ENCODE measurements around the gene ARID5A.
A peak's percentile ranks its signal among the peaks of the same experiment; 100 is the strongest.

The ARID5A gene

DNA sequence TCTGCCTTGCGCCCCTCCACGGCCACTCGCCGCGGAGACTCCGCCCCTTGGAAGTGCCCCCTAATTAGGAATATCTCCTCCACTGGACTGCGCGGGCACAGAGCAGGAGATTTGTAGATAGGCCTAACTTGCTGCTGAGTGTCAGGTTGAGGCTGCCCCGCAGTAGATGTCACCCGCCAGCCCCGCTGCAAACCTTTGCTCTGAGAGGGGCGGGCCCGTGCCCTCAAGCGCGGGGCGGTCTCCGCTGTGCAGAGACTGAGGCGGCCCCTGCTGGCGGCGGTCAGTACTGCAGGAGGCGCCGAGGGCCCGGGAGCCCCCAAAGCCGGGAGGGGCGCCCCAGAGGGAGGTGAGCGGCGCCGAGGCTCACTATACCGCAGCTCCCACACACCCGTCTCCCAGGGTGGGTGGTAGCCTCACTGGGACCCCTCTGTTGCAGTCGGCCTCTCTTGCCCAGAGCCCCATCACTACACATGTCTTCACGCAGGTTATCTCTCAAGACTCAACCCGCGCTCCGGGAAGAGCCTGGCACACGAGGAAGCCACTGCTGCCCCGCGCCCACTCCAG, 28.5 kb upstream of the ARID5A start:
- DNase-seq: peak; percentile 45

DNA sequence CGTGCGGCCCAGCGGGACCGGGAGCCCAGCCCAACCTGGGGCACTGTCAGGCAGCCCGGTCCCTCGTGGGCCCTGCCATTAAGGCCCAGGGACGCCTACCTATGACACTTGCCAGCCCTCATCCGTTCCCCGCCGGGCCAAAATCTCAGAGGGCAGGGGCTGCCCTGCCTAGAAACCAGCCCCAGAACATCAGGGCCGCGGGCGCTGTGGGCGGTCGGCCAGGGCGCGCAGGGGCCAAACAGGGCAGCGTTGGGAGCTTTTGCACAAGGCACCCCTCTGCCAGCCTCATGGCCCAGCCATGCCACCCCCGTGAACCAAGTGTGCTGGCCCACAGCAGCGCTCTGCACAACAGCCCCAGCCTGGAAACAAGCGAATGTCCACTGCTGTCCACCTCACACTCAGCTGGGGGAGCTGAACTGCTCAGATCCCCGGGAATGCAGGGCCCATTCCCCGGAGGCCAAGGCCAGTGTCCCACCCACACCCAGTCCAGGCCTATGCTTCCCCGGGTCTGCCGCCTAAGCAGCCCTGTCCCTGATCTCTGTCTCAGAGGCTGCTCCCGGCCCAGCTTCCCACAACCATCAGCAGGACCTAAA, 27.9 kb upstream of the ARID5A start:
- DNase-seq: no peak

DNA sequence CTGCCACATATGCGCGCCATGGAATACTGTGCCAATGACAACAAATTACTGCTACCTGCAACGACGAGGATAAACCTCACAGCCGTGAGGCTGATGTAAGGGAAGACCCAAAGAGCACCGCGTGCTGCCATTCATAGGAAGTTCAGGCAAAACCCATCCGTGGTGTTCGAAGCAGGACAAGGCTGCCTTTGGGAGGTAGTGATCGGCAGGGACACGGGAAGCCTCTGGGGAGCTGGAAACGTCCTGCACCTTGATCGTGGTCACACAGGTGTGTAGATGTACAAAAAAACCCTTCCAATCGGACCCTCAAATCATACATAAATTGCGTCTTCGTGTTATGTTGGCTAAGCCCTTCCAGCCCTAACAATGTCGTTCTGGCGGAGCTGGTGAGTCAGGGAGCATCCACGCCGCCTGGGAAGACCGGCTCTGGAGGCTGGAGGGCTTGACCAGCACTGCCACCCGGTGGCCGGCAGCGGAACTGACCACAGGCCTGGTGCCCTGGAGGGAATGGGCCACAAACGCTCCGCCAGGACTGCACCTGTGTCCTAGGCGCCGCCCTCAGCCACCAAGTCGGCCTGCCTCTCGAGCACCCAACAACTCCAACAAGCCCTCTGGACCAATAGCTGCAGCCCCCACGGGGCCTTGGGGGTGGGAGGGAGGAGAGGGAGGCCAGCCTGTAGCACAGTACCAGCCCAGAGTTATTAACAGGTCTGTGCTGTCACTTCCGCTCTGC, 27.3 kb upstream of the ARID5A start:
- DNase-seq: peak; percentile 82

DNA sequence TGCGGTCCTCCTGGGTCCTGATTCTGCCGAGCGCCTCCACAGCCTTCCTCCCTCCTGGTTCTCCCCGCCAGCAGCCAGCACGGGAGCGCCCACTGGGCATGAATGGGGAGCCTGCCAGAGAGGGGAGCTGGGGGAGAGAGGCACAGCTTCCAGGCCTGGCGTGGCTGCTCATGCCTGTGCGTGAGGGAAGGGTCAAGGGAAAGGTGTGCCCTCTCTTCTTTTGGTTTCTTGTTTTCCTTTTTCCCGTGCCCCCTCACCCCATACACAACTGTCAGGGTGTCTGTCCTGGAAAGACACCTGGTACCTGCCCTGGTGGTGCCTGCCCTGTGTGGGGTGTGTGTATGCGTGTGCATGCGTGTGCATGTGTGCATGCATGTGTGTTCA, 26.7 kb upstream of the ARID5A start:
- no peak for DNase-seq

DNA sequence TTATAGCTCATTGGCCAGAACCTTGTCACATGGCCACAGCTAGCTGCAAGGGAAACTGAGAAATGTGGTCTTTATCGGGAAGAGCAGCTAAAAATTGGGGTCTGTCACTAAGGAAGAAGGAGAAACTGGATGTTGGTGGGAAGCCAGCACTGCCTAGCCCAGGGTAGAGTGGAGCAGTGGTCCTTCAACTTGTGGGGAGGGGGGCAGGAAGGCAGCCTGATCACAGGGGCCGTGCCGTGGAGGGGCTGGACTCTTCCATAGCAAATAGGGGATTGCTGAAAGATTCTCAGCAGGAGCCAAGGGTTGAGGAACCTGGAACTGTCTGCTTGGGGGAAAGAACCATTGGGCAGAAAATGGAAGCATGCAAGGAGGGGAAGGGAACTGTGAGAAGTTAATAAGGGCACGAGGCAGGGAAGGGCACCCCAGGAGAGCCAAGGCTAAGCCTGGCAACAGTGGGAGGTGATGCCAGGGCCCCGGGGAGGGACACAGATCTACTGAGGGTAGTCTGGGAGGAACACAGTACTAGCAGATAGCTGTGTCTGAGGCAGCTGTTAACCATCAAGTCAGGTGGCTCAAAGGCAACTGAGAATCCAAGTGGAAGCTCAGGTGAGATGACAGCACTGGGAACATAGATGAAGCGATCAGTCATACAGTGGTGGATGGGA, 25.5 kb upstream of the ARID5A start:
- DNase-seq: no peak

DNA sequence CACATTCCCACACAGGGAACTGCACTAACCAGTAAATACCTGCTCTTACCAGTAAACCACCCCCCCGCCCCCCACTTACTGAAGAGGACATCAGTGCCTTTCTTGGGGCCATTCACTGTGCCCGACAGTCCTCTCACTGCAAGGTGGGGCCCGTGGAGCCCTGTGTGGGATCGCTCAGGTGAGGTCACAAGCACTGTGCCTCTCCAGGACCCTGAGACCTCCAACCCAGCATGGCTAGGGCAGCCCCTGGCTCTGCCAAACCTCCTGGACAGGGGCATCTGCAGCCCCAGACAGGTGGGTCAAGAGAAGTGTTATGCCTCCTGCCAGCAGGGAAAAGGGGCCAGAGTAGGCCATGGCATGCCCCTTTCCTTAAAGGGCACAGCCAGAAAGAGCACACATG, 24.7 kb upstream of the ARID5A start:
- DNase-seq: no peak

DNA sequence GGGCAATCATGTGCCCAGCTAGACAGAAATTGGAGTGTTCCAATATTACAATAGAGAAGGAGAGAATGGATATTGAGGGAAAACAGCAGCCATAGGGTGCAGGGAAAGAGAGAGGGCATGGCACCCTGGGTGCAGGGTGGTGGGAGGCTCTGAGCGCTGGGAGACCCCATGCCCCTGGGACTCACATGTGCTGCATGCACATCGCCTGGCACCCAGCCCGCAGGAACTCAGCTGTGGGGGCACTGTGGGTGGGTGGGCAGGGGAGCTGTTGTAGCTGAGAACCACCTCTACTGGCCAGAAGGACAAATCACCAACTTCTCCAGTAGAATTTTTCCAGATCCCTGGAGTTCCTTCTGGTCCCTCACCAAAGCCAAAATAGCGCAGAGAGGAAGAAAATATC, 24.2 kb upstream of the ARID5A start:
- no peak for DNase-seq

DNA sequence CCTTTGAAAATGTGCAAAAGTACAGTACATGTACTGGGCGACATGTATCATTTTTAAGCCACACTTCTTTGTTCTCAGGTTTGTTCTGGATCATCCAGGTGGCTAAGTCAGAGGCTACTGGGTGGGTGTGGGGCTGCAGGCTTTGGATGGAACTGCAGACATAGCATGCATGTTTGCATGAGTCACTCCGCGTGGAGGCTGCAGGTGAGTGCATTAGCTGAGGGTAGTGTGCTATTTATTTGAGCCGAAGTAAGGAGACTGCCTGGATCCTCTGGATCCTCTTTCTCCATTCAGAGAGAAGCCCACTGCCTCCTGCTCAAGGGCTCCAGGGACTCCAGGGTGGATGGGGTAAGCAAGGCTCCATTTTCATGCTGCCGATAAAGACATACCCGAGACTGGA, 22.0 kb upstream of the ARID5A start:
- DNase-seq: no peak

DNA sequence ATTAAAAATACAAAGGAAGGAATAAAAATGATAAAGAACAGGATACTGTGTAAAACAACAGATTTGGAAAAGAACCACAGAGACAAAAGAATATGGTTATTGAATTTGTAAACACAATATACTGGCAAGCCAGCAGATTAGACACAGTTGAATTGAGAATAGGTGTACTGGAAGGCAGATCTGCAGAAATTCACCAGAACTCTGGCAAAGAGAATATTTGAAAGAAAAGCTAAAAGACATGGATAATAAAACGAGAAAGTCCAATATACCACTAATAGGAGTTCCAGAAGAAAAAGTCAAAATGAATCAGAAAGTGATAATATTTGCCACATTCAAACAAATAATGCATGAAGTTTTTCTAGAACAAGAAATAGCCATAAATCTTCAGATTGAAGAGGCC, 19.5 kb upstream of the ARID5A start:
- DNase-seq: no peak

DNA sequence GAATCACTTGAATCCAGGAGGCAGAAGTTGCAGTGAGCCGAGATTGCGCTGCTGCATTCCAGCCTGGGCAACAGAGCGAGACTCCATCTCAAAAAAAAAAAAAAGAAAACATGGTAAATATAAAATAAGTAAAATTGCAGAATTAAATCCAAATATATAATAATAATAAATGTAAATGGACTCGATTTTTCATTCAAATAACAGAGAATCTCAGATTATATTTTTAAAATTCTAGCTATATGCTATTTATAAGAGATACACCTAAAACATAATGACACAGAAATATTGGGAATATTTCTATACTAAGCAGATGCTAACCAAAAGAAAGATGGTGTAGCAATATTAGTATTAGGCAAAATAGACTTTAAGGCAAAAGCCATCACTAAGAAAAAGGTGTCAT, 16.3 kb upstream of the ARID5A start:
- no peak for DNase-seq

DNA sequence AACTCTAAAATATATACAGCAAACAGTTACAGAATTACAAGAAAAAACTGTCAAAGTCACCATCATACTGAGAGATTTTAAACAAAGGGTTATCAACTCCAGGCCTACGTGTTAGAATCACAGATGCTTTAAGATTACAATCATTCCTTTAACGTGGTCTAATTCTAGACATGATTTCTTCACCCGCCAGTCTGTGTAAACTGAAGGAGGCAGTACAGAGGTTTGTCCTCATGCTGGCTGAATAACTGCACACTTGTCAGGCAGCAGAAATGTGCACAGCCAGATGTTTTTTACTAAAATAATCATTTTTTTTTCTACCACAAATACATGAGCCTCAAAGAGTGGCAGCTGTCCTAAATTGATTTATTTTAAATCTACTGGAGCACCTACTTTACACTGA, 15.9 kb upstream of the ARID5A start:
- DNase-seq: no peak

DNA sequence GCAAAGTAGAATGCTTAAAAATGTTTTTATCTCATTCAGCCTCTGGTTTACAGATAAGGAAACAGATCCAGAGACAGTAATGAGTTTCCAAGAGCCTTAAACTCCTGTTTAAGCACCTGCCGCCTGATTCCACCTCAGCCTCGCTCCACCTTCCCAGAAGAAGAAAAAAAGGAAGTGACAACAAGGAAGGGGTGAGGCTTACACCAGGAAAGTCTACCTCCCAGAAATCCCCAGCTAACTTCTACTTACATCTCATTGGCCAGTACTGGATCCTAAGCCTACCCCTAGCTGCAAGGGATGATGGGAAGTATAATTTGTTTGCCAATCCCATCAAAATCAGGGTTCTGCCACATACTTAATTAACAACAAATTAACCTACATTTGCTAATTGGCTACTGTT, 15.3 kb upstream of the ARID5A start:
- DNase-seq: no peak

DNA sequence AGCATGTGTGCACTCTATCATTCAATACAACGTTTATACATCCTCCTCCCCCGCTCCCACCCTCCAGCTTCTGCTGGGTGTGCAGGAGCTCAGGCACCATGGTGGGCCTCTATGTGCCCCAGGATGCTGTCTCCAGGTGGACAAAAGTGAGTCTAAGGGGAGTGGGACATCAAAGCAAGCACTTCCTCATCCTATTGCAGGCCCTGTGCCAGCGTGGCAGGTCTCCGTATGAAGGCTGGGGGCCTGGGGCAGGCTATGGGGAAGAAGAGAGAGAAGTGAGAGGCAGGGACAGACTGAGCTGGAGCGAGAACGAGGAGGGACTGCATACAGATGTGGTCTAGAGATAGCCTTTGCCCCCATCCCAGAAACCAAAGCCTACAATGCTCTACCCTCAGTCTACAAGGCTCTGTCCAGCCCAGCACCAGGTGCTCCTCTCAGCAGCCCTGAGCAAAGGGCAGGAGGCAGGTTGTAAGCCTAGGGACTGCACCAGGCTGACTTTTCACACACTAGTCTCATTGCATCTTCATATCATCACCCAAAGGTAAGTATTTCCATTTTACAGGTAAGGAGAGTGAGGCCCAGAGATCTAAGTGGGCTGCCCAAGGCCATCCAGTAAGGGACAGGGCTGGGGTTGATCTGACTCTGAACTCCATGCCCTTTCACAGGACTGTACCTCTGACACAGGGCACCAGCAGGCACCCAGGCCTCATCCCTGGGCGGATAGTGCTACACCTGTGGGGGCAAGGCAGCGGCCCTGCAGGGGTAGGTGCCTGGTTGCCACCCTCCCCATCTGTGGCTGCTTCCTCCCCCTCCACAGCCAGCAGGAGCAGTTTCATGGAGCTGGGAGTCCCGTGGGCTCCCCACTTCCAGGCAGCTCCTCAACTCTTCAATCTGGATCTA, 14.0 kb upstream of the ARID5A start:
- DNase-seq: no peak

DNA sequence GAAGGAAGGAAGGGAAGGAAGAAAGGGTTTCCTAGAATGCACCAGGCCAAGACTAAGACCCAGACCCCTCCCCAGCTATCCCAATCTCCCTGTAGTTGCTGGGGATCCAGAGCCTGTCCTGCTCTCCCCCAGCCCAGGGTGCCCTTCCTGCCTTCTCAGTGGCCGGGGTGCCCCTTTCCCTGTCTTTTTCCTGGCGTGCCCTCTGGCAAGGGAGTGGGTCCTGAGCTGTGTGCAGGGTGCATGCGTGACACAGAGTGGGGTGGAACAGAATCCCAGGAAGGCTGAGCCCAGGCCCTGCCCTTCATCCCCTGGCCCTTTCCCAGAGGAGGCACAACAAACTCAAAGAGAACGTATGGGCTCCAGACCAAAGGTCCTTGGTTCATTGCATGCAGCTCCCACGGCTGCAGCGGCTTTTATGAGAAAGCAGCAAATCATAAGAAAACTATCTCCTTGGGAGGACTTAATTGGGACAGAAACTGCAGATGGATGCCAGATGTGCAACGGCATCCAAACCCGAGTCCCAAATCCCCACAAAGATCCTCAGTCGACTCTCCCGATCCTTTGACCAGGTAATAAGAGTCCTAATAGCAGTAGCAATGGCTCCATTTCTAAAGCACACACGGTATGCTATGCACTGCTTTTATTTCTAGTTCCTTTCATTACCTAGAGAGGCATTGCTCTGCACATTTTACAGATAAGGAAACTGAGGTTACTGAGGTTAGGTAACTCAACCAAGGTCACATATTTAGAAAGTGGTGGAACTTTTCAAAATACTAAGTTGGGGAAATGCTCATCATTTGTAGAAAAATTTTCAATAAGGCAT, 12.7 kb upstream of the ARID5A start:
- peak; percentile 79 for DNase-seq

DNA sequence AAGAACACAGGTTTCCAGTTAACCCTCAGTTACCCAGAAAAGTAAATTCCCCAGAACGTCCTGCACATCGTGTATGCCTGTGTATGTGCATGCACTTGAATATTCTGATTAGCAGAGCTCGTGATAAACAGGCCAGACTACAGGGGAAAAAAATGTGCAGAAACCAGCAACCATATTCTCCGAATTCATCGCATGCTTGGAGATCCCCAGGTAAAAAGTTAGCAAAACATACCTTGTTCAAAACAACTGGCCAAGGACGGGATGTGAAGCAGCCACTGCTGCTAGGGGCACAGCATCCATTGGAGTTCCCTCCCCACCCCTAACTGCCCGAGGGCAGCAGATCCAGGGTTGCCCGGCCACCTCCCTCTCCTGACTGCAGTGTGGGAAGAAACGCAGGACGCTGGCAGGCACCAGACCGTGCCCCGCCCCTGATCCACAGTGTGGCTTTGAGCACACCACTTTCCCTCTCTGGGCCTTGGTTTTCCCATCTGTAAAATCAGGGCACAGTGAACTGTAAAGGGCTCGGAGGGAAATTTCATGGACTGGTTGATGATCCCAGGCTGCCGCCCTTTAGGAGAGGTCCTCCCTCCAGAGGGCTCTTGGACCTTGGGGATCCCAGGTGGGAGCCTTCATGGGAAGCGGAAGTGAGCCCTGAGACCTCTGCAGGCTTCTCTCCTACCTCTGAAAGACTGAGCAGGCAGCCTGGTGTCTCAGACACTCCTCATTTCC, 11.9 kb upstream of the ARID5A start:
- no peak for DNase-seq

DNA sequence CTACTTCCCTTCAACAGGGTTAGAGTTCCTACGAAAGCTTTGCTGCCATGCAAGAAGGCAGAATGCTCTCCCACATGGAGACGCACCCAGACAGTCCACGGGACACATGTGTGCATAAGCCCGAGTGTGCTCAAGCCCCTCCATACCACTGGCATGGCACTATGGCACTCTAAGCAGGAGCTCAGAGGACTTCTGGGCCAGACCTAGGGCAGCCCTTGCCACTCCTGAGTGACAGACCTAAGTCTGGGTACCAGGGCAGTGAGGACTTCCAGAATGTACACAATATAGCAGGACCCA, 11.4 kb upstream of the ARID5A start:
- no peak for DNase-seq

DNA sequence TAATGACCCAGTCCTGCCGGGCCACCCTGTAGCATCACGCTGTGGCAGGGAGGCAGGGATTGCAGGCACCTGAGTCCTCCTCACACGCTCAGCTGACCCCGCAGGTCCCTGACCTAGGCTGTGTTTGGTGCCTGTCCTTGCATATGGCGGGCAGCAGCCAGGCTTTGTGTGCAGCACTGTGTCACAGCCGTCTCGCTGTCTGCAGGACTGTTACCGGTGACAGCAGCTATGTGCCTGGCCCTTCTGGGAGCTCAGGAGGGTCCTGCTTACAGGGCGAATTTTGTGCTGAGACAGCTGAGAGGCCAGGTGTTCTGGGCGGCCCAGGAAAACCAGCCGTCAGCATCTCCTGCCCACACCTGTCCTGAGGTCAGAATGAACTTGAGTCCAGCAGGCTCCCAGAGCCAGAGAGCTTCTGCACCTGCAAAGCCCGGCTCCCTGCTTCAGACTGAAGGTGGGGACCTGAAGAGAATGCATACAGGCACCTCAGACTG, 10.4 kb upstream of the ARID5A start:
- DNase-seq: no peak

DNA sequence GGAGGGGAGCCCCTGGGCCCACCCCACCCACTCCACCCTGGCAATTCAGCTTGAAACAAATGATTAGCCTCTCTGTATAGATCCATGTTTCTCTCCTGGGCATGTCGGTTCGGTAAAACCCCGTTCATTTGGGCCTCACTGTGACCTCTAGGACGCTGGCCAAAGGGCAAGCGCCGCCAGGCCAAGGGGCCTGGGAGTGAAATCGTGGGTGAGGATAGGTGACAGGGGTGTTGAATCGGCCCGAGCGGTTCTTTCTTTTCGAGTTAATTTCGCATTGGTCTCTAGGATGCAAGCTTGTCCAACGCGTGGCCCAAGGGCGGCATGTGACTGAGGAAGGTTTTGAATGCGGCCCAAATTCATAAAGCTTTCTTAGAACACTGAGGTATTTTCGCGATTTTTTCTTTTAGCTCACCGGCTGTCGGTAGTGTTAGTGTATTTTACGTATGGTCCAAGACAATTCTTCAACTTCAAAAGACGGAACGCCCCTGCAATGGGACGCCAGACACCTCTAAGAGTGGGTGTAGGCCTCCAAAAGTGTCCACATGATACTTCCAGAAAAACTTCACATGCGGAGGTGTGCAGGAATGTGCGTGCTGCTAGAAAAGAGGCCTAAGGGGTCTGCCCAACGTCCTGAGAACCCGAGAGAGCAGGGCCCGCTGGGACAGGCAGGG, 9.8 kb upstream of the ARID5A start:
- DNase-seq: no peak

DNA sequence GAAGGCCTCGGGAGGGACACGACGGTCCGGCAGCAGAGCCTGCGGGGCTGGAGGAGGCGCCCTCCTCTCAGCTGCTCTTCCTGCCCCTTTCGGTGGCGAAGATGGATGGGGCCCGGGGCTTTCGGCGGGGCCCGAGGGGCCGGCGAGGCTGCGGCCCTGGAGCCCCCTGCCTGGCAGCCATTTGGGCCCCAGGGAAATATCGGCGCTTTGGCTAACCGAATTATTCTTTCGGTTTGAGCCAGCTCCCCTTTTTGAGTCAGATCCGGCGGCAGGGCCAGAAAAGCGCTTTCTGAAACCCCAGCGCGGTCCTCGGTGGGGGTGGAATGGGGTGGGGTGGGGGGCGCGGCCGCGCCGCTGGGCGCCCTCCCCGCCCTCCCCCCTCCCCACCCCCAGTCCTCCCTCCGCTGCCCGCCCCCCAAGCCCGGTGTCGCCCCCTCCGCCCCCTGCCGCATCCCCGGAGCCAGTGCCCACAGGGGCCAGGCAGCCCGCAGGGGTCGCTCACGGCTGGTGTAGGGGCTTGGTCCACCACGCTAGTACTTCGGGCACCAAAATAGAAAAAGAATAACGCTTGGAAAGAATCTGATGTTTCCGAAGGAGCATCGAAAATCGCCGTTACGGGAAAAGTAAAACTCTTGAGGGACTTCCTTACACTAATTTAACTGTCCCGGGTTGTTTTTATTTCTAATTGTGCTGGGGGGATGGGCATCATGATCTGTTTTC, 9.1 kb upstream of the ARID5A start:
- no peak for DNase-seq

DNA sequence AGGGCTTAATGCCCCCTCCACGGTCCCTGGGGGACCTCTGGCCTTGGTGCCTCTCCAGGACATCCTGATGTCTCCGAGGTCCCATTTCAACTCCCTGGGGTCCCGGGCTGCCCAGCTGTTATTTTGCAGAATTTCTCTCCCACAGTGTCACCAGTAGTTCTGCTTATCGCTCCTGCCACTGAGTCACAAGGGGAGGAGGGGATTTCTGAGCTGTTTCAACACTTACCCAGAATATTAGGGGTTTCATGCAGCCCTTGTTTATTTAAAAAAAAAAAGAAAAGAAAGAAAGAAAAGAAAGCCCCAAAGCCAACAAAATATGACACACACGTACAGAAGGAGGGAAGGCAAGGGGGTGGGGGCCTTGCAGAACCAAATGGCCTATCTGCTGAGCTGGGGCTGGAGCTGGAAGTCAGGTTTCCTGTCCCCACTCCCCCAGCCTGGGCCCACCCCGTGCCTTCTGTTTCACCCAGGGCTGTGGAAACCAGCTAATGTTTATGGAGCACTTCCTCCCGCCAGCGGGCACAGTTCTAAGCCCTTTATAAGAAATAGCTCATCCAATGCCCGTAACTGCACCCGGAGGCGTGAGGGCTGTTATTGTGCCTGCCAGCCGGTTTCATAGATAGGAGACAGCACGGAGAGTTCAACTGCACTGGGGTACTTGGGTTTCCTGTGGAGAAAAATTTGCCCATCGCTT, 8.4 kb upstream of the ARID5A start:
- no peak for DNase-seq

Data from HCEC 1CT (cell line).